CD4-positive, alpha-beta T cell treated with Interleukin-15 for 1 hour (primary cell): ENCODE data around the gene GMNN.

Experiments used
- DNase-seq: peaks from one replicate; pipeline ENCODE4 v3.0.0-alpha.2; 2020

Gene GMNN

GRCh38 chr6:24818346-24818745, 43.6 kb downstream of the GMNN start:
- no peak for DNase-seq

GRCh38 chr6:24821860-24822444, 47.2 kb downstream of the GMNN start:
- no peak for DNase-seq

- DNase-seq: no peak
Observed at GRCh38 chr6:24822696-24823095, 48.0 kb downstream of the GMNN start.

GRCh38 chr6:24823185-24823584, 48.4 kb downstream of the GMNN start:
- DNase-seq: no peak

- no peak for DNase-seq
Observed at GRCh38 chr6:24824142-24824938, 49.6 kb downstream of the GMNN start.

GRCh38 chr6:24825130-24825630, 50.4 kb downstream of the GMNN start:
- DNase-seq: no peak

- no peak for DNase-seq
Observed at GRCh38 chr6:24827162-24827561, 52.4 kb downstream of the GMNN start.

- no peak for DNase-seq
Observed at GRCh38 chr6:24827970-24828369, 53.2 kb downstream of the GMNN start.

GRCh38 chr6:24829657-24830056, 54.9 kb downstream of the GMNN start:
- no peak for DNase-seq

GRCh38 chr6:24831771-24832716, 57.3 kb downstream of the GMNN start:
- DNase-seq: no peak

GRCh38 chr6:24832794-24833193, 58.1 kb downstream of the GMNN start:
- DNase-seq: no peak

- DNase-seq: no peak
Observed at GRCh38 chr6:24833711-24834386, 59.1 kb downstream of the GMNN start.
